GM12891 (cell line): ENCODE data around the gene UBR4.

Source experiments
- DNase-seq: peaks from one replicate; pipeline ENCODE4 v3.0.0; 2011; ENCODE audit warnings: low spot score; ENCODE audit not compliant: insufficient read length
- FAIRE-seq: peaks from 2 replicates; lab custom pipeline; 2011; peaks lifted over from hg19 to GRCh38; lab: Jason Lieb, UNC
- PAX5 ChIP-seq: IDR thresholded peaks from 2 replicates; pipeline ENCODE4 v1.6.1; 2011; ENCODE audit warnings: low read length, moderate library complexity, mild to moderate bottlenecking; ENCODE audit not compliant: insufficient read depth, severe bottlenecking
- POLR2A ChIP-seq: IDR thresholded peaks from 2 replicates; pipeline ENCODE4 v1.6.1; 2011; ENCODE audit warnings: low read depth, low read length, control low read depth
- POLR2AphosphoS5 ChIP-seq: IDR thresholded peaks from 2 replicates; pipeline ENCODE4 v1.6.1; 2011; ENCODE audit warnings: low read depth, low read length, control low read depth
- POU2F2 ChIP-seq: IDR thresholded peaks from 2 replicates; pipeline ENCODE4 v1.6.1; 2011; ENCODE audit warnings: low read depth, mild to moderate bottlenecking, control low read depth, low read length, moderate library complexity
- SPI1 ChIP-seq: IDR thresholded peaks from 2 replicates; pipeline ENCODE4 v1.6.1; 2011; ENCODE audit warnings: low read depth, low read length, control low read depth
- TAF1 ChIP-seq: IDR thresholded peaks from 2 replicates; pipeline ENCODE4 v1.6.1; 2011; ENCODE audit warnings: low read depth, low read length, control low read depth

The UBR4 gene

DNA sequence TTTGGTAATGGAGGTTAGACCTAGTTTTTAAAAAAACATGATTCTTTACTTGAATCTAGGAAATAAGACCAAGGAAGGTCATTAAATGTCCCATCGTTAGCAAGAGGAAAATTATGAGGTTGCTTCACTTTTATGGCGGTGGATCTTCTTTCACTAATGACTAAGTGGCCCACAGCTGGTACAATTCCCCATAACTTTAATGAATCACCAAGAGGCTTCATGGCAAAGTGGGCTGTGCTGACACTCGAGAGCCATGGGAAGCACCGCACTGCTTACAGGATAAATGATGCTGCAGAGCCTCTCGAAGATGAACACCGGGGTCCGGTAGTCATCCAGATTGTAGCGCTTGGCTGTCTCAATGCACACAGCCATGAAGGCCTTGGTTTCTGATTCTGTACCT is 108.8 kb downstream of the UBR4 start:
- TF ChIP-seq POU2F2, result no peak
- no peak for TF ChIP-seq POLR2A
- no peak for TF ChIP-seq TAF1
- no peak for TF ChIP-seq PAX5
- no peak for TF ChIP-seq SPI1
- no peak for TF ChIP-seq POLR2AphosphoS5
- no peak for DNase-seq
- no peak for FAIRE-seq

DNA sequence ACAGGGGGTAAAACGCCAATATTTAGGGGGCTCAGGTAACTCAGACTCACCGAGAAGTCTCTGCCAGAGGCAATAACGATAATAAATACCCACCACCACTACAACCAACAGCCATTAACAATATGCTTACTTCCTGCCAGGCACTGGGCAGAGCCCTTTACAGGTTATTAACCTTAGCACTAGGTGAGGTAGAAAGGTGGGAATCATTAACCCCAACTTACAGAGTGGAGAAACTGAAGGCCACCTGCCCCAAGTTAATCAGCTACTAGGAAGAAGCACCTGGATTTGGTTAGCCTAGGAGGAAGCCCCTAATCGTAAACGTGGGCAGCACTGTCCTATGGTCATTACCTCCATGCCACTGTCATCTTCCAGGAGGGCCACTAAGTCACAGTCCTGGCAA is 110.0 kb downstream of the UBR4 start:
- DNase-seq, result no peak
- no peak for TF ChIP-seq POU2F2
- no peak for TF ChIP-seq PAX5
- no peak for TF ChIP-seq SPI1
- no peak for TF ChIP-seq POLR2A
- TF ChIP-seq POLR2AphosphoS5, result no peak
- no peak for TF ChIP-seq TAF1
- FAIRE-seq, result no peak

DNA sequence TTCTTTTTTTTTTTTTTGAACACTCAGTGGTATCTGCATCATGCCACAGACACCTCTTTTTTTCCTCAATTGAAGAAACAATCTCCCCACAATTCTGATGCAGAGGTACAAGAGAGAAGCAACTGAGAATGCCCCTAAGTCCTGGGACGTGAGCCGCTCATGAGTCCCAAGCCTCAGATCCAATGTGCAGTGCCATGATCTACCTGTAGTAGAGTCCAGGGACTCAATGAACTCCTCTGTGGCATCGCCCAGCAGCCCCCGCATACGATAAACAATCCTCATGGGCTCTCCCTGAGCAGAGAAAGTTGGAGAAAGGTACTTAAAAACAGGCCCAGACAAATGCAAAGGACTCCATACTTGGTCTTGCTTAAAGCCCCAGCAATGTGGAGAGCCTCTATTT is 113.1 kb downstream of the UBR4 start:
- TF ChIP-seq PAX5 (no peak), POLR2A (no peak), POU2F2 (no peak), POLR2AphosphoS5 (no peak), SPI1 (no peak)
- FAIRE-seq (no peak), DNase-seq (no peak)

DNA sequence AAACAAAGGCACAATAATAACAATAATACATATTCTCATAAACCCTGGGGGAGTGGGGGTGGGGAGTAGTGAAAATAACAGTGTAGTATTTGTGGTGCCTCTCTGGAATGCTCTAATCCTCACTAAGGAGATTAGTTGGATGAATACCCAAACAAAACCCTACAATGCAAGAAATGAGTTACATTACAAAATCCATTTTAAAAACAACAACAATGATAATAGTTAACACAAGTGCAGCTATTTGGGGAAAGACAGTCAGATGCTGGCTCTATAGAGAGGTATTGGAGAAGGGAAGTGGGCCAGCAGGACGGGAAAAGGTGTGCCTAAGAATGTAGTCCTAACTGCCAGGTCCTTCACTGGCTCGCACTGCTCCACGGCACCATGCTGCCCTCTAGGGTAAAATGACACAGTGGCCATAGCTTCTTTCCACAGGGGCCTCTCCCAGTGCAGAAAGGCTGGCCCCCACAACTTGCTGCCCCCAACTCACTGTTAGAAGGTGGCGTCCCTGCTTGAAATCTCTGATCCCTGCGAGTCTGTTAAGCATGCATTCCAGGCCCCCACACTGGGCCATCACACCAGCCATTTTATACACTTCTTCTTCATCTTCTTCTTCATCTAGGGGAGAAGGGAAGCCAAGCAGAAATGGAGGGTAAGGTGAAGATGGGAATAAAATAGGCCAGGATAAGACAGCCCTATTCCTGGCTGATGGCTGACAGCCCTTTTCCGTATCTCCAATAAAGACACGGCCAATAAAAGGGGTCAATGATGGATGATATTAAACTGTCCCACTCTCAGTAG is 113.8 kb downstream of the UBR4 start:
- TF ChIP-seq SPI1 (no peak), POU2F2 (no peak), PAX5 (no peak), POLR2AphosphoS5 (no peak), TAF1 (no peak), POLR2A (no peak)
- no peak for DNase-seq
- no peak for FAIRE-seq

DNA sequence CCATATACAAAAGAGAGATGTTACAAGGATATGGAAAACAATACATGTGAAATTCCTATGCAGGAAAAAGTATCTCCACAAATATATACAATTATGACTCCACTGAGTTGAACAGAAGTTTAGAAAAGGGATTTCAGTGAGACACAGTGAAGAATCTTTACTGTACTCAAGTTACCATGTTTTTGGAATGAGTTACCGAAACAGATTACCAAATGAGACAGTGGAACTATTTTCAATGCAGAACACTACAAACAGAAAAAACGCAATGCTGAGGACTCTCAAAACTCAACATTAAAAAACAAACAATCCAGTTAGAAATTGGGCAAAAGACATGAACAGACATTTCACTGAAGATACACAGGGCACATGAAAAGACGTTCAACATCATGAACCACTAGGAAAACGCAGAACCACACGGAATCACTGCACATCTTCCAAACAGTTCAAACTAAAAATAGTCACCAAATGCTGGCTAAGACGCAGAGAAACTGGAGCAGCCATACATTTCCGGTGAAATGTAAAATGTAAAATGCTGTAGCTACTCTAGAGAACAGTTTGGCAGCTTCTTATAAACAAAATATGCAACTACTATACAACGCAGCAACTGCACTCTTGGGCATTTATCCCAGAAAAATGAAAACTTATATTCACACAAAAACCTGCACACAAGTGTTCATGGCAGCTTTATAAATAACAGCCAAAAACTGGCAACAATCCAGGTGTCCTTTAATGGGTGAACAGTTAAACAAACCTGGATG is 118.7 kb downstream of the UBR4 start:
- no peak for FAIRE-seq
- TF ChIP-seq SPI1 (no peak), POLR2AphosphoS5 (no peak), POU2F2 (no peak), TAF1 (no peak), PAX5 (no peak), POLR2A (no peak)
- DNase-seq, result no peak

DNA sequence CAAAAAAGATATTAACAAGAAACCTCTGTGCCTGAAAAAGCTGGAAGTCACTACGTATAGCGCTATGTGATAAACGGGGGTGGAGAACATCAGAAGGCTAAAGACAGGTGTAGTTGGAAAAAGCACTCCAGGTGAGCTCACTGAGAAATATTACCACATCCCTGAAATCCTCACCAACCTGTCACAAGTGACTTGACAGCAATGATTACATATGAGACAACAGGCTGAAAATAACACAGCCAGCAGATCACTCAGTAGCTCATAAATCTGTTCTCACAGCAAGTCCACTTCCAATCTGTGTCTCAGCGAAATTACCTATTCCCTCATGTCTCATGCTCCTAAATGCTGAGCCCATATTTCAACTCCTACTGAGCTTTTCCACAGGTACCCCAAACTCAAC is 120.5 kb downstream of the UBR4 start:
- no peak for DNase-seq
- TF ChIP-seq PAX5 (no peak), POLR2AphosphoS5 (no peak), POLR2A (no peak), TAF1 (no peak), SPI1 (no peak), POU2F2 (no peak)
- FAIRE-seq, result no peak

DNA sequence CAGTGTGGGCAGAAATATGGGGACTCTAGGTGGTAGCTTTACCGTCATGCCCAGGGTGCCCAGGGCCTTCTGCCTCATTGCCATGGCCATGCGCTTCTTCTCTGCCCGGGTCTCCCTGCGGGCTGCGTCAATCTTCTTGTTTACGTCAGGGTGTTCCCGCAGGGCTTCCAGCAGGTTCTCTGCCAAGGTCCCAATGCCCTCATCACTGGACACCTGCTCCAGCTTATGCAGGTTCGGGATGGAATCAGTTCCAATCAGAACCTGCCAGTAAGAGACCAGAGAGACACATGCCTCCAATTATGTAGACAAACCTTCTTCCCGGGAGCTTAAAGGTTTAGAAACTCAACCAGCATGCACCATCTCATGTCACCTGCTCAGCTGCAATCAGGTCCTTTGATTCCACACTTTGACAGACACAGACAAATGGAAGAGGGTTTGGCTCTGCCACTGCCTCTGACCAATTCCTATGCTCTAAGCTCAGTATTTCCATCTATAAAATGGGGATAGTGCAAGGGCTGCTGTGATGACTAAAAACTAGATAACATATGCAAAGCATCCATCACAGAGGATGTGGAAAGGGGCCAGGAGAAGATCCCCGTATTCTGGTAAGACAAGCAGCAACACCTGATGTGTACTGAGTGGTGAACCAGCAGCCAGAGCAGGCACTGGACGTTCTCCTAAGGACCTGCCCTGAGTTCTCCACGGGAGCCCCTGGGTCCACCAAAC is 121.2 kb downstream of the UBR4 start:
- FAIRE-seq (peak; percentile 23), DNase-seq (no peak)
- TF ChIP-seq TAF1, result no peak
- peak; percentile 96 for TF ChIP-seq POU2F2

DNA sequence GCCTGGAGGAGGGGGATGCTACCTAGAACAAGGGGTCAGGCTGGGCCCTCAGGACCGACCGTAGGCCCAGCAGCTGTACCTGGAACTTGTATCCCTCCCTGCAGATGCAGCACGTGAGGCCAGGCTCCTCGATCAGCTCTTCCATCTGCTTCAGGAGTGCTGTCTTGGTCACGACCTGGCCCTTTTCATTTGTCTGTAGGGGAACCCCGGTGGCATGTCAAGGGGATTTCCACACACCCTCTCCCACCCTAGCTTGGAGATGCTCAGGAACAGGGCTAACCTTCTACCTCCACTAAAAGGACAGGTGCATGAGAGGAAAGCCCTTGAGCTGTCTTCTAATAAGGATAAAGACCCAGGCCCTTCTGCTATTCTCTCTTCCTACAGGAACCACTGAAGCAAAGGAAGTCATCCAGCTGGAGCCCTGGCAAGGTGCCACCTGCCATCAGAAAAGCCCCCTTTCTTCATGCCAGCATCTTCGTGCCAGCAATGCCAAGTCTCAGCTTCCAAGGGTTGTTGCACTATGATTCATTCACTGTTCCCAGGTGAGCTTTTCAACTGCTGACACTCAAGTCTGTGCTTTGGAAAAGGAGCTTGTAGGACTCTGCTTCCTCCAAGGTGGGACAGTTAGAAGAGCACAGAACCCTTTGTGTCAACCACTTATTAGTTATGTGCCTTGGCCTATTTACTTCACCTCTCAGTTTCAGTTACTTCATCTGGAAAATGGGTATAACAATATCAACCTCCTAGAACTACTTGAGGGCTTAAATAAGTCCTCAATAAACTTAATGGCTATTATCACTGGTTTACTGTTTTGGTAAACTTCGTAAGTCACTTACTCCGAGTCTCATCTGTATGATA is 122.1 kb downstream of the UBR4 start:
- FAIRE-seq (peak; percentile 23), DNase-seq (no peak)
- no peak for TF ChIP-seq POLR2AphosphoS5
- TF ChIP-seq POU2F2, result no peak; the same call in 1 of the 2 replicates
- TF ChIP-seq SPI1, result no peak
- no peak for TF ChIP-seq POLR2A
- no peak for TF ChIP-seq TAF1
- TF ChIP-seq PAX5, result no peak

DNA sequence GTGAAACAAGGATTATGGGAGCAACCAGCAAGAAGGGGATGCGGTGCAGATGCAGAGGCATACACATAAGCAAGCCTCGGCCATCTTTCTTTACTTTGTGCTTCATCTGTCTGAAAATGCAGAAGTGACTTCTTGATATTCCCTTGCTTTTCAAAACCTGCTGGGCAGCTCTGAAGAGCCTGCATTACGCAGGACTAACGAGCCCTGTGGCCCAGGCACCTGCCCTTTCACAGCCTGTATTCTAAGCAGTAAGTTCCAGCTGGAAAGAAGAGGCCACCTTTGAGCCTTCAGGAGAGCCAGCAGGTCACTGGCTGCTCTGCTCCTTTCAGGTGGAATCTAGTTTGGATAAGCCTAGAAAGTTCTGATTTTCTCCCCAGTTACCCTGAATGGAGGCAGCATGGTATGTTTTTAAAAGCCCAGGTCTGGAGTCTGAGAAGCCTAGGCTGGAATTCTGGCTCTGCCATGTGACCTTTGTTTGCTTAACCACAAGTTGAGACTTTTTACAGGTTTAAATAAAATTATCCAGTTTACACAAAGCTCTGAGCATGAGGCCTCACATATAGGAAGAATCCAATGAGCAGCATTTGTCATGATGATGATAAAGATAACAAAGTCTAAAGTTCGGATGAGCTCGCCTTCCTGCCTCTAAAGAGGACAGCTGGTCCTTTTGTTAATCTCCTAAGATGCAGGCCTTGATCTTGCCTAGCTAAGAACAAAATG is 122.9 kb downstream of the UBR4 start:
- DNase-seq, result no peak
- FAIRE-seq, result no peak
- TF ChIP-seq PAX5 (no peak), SPI1 (0 out of 2 replicates have a peak, but pooled peaks have one; percentile 6)
